Activated naive CD4-positive, alpha-beta T cell treated with Interleukin-2 at 50 U/mL for 16 hours (primary cell): ENCODE results near the gene POU4F1.

Experiments used
- DNase-seq: peaks from one replicate; pipeline ENCODE4 v3.0.0-alpha.2; 2020

Gene POU4F1

GRCh38 chr13:78589206-78589605 is 14.1 kb downstream of the POU4F1 start:
- no peak for DNase-seq

GRCh38 chr13:78587395-78587794 is 16.0 kb downstream of the POU4F1 start:
- DNase-seq: no peak

- DNase-seq: no peak
Measured at GRCh38 chr13:78586706-78587105, 16.6 kb downstream of the POU4F1 start.

GRCh38 chr13:78576261-78576660 is 27.1 kb downstream of the POU4F1 start:
- DNase-seq: no peak

GRCh38 chr13:78572459-78572858 is 30.9 kb downstream of the POU4F1 start:
- no peak for DNase-seq

- DNase-seq: no peak
Measured at GRCh38 chr13:78569029-78569428, 34.3 kb downstream of the POU4F1 start.

- DNase-seq: no peak
Measured at GRCh38 chr13:78566631-78567030, 36.7 kb downstream of the POU4F1 start.

- no peak for DNase-seq
Measured at GRCh38 chr13:78562237-78562889, 41.0 kb downstream of the POU4F1 start.
